Type B pancreatic cell (in vitro differentiated cells): Measurements from ENCODE around the gene SNRPA1. TPM values are rescaled to one million over a fixed set of nuclear protein-coding genes. Genes with fewer than 3 reads are reported as not detected.

Experiments
- DNase-seq: peaks from one replicate; pipeline ENCODE4 v3.0.0; 2021; ENCODE audit warnings: mixed read lengths; ENCODE audit not compliant: unreplicated experiment; ENCODE audit errors: extremely low spot score
- H3K27ac Mint-ChIP-seq: 2 replicates; pipeline ENCODE4 v1.8.0; 2021; ENCODE audit warnings: mild to moderate bottlenecking, mixed read lengths
- H3K27me3 Mint-ChIP-seq: 2 replicates; pipeline ENCODE4 v1.8.0; 2021; ENCODE audit warnings: mixed read lengths
- H3K36me3 Mint-ChIP-seq: 2 replicates; pipeline ENCODE4 v1.8.0; 2021; ENCODE audit warnings: mixed read lengths
- H3K4me1 Mint-ChIP-seq: one replicate; pipeline ENCODE4 v1.8.0; 2021; ENCODE audit warnings: mixed read lengths; ENCODE audit not compliant: unreplicated experiment
- H3K4me3 Mint-ChIP-seq: 2 replicates; pipeline ENCODE4 v1.8.0; 2021; ENCODE audit warnings: mild to moderate bottlenecking, mixed read lengths
- H3K9me3 Mint-ChIP-seq: 2 replicates; pipeline ENCODE4 v1.8.0; 2021; ENCODE audit warnings: mixed read lengths
- CTCF ChIP-seq: fragments of 200-600 bp; sonication (generic); conservative IDR thresholded peaks from 2 replicates; pipeline ENCODE4 v1.5.0; 2021; ENCODE audit warnings: antibody characterized with exemption, mild to moderate bottlenecking
- total RNA-seq: library from RNA; stranded (reverse); gene quantifications from 2 replicates; pipeline ENCODE4 v1.2.1, GENCODE V29; 2021; ENCODE audit warnings: low replicate concordance

The SNRPA1 gene
- total RNA-seq, 1 donor from 2014 or later, result 72.6 TPM

GRCh38 chr15:101242999-101243336, 52.1 kb downstream of the SNRPA1 start:
- no peak for DNase-seq
- H3K4me3 Mint-ChIP-seq, result no peak overlapping the region
- H3K27me3 Mint-ChIP-seq, result no peaks in the 10 kb centered on the region
- no peak for TF ChIP-seq CTCF
- H3K27ac Mint-ChIP-seq, result no peak overlapping the region
- H3K4me1 Mint-ChIP-seq, result peaks cover 66% of the 10 kb centered on the region
- peaks cover 4% of the 10 kb centered on the region for H3K9me3 Mint-ChIP-seq
- peaks cover 24% of the 10 kb centered on the region for H3K36me3 Mint-ChIP-seq

GRCh38 chr15:101242160-101242998, 52.7 kb downstream of the SNRPA1 start:
- Mint-ChIP-seq H3K4me3 (no peak overlapping the region), H3K27ac (no peak overlapping the region), H3K9me3 (peaks cover 4% of the 10 kb centered on the region), H3K36me3 (peaks cover 23% of the 10 kb centered on the region), H3K4me1 (peaks cover 62% of the 10 kb centered on the region), H3K27me3 (no peaks in the 10 kb centered on the region)
- no peak for TF ChIP-seq CTCF
- no peak for DNase-seq

DNA sequence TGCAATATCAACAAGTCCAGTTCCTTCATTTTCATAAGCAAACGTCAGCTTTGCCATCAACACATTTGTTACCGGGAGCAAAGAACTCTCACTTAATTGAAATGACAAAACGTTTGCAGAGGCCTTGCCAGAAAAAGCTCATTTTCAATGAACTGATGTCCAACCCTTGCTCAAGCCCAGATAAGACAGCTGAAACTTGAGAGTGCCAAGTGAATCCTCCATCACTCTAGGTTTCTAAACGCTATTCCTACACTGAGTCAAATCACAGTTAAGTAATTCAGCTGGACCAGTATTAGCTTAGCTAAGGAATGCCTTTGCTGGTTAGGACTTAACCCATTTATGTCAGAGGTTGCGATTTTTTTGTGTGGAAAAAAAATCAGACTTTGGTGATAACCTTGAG, 54.7 kb downstream of the SNRPA1 start:
- peaks cover 41% of the 10 kb centered on the region for H3K4me1 Mint-ChIP-seq
- no peak for TF ChIP-seq CTCF
- H3K4me3 Mint-ChIP-seq, result no peak overlapping the region
- H3K9me3 Mint-ChIP-seq, result peaks cover 4% of the 10 kb centered on the region
- no peak for DNase-seq
- H3K27me3 Mint-ChIP-seq, result no peaks in the 10 kb centered on the region
- H3K27ac Mint-ChIP-seq, result no peak overlapping the region
- peaks cover 26% of the 10 kb centered on the region for H3K36me3 Mint-ChIP-seq

- peaks cover 28% of the 10 kb centered on the region for H3K36me3 Mint-ChIP-seq
- peaks cover 35% of the 10 kb centered on the region for H3K4me1 Mint-ChIP-seq
- no peak for DNase-seq
- peaks cover 4% of the 10 kb centered on the region for H3K9me3 Mint-ChIP-seq
- no peak overlapping the region for H3K27ac Mint-ChIP-seq
- TF ChIP-seq CTCF, result no peak
- peak overlapping the region; percentile 34 for H3K4me3 Mint-ChIP-seq
- no peaks in the 10 kb centered on the region for H3K27me3 Mint-ChIP-seq
These were observed 55.3 kb downstream of the SNRPA1 start for GRCh38 chr15:101239724-101240136.

DNA sequence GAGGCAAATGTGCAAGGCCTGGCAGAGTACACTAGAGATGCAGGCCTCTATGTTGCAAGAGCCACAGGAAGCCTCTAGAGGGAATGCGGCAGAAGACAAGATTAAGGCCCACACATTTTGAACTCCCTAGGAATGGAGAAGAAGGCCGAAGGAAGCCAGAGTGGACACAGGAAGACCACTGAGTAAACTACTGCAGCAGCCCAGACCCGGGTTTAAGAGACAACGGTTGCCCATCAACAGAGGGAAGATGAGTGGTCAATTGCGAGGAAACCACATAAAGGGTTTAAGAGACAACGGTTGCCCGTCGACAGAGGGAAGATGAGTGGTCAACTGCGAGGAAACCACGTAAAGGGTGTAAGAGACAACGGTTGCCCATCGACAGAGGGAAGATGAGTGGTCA, 57.8 kb downstream of the SNRPA1 start:
- DNase-seq, result no peak
- Mint-ChIP-seq H3K36me3 (peaks cover 40% of the 10 kb centered on the region), H3K4me3 (no peak overlapping the region), H3K4me1 (peaks cover 24% of the 10 kb centered on the region), H3K9me3 (peaks cover 4% of the 10 kb centered on the region), H3K27ac (no peak overlapping the region), H3K27me3 (no peaks in the 10 kb centered on the region)
- TF ChIP-seq CTCF, result no peak
